Erythroblast (primary cell): ENCODE measurements around the gene ATP1B2.

ENCODE experiments used
- GATA1 ChIP-seq: IDR thresholded peaks from 2 replicates; pipeline ENCODE4 v1.6.1; 2011; ENCODE audit warnings: low read depth, mild to moderate bottlenecking, control low read depth, low read length, moderate library complexity
- POLR2A ChIP-seq: IDR thresholded peaks from 2 replicates; pipeline ENCODE4 v1.6.1; 2011; ENCODE audit warnings: mild to moderate bottlenecking, low read length

GRCh38 chr17:7651097-7651664 lies 455 bp downstream of the ATP1B2 start:
- no peak for TF ChIP-seq POLR2A
- TF ChIP-seq GATA1 = no peak
